ENCODE measurements around the gene CHP1.

The CHP1 gene

GRCh38 chr15:41301587-41301986 is 70.5 kb downstream of the CHP1 start:
- no peaks in the 10 kb centered on the region for H3K4me1 ChIP-seq (ENCODE audit: control insufficient read depth, insufficient read depth, low read depth, low read length)
- no peak overlapping the region for H2AFZ ChIP-seq (ENCODE audit: low read depth, low read length)
- H3K36me3 ChIP-seq (ENCODE audit: control insufficient read depth in 1 of 2, insufficient read depth in 2 of 2, low read depth in 1 of 2, low read length in 2 of 2) = peaks cover 16 to 61% of the 10 kb centered on the region in 2 experiments
- H2BK12ac ChIP-seq (ENCODE audit: low read length in 2 of 2) = no peak overlapping the region
- 100% methylated on average over 1 of the region's 1 CpG for WGBS
- no peak overlapping the region for H3K4me2 ChIP-seq (ENCODE audit: low read length, poor library complexity, severe bottlenecking)
- no peak overlapping the region for H2AK5ac ChIP-seq (ENCODE audit: low read length, severe bottlenecking)
- no peaks in the 10 kb centered on the region for H3K27me3 ChIP-seq (ENCODE audit: control insufficient read depth in 1 of 2, insufficient read depth in 1 of 2, low read length in 2 of 2)
- H2BK120ac ChIP-seq (ENCODE audit: low read depth, low read length) = no peak overlapping the region
- no peak overlapping the region for H3K27ac ChIP-seq (ENCODE audit: low read length, poor library complexity, severe bottlenecking)
- H3K79me1 ChIP-seq (replicated peaks; ENCODE audit: low read length, poor library complexity, severe bottlenecking) = peaks cover 7% of the 10 kb centered on the region
- no peak overlapping the region for H3K23ac ChIP-seq (ENCODE audit: low read length in 2 of 2)
- no peak for DNase-seq
- no peak overlapping the region for H2BK5ac ChIP-seq (ENCODE audit: low read depth, low read length, poor library complexity, severe bottlenecking)
- no peak overlapping the region for H3K9ac ChIP-seq (ENCODE audit: low read length)
- H4K8ac ChIP-seq (ENCODE audit: low read length) = no peak overlapping the region
- H3K18ac ChIP-seq (ENCODE audit: low read depth in 1 of 2, low read length in 2 of 2) = no peak overlapping the region
- H3K4ac ChIP-seq (ENCODE audit: low read depth in 1 of 2, low read length in 2 of 2) = no peak overlapping the region
- no peak overlapping the region for H2BK15ac ChIP-seq (ENCODE audit: low read depth, poor library complexity, severe bottlenecking)
- no peak overlapping the region for H3K4me3 ChIP-seq (ENCODE audit: insufficient read depth in 1 of 2, low read depth in 1 of 2, low read length in 2 of 2)
- no peak overlapping the region for H4K91ac ChIP-seq (ENCODE audit: low read length)
- no peak overlapping the region for H3K14ac ChIP-seq (ENCODE audit: low read length in 2 of 2)
- no peaks in the 10 kb centered on the region for H3K9me3 ChIP-seq (ENCODE audit: control insufficient read depth, low read length)

GRCh38 chr15:41304149-41304770 is 73.2 kb downstream of the CHP1 start:
- Histone ChIP-seq H2BK5ac (ENCODE audit: low read depth, low read length, poor library complexity, severe bottlenecking) (no peak overlapping the region), H2BK12ac (ENCODE audit: low read length in 2 of 2) (no peak overlapping the region), H3K4me1 (ENCODE audit: control insufficient read depth, insufficient read depth, low read depth, low read length) (no peaks in the 10 kb centered on the region), H3K9ac (ENCODE audit: low read length) (no peak overlapping the region), H3K23ac (ENCODE audit: low read length in 2 of 2) (no peak overlapping the region), H2BK15ac (ENCODE audit: low read depth, poor library complexity, severe bottlenecking) (no peak overlapping the region), H4K91ac (ENCODE audit: low read length) (no peak overlapping the region), H2AK5ac (ENCODE audit: low read length, severe bottlenecking) (no peak overlapping the region), H3K4me3 (ENCODE audit: insufficient read depth in 1 of 2, low read depth in 1 of 2, low read length in 2 of 2) (no peak overlapping the region), H3K9me3 (ENCODE audit: control insufficient read depth, low read length) (no peaks in the 10 kb centered on the region), H2AFZ (ENCODE audit: low read depth, low read length) (no peak overlapping the region), H4K8ac (ENCODE audit: low read length) (no peak overlapping the region), H3K14ac (ENCODE audit: low read length in 2 of 2) (no peak overlapping the region), H2BK120ac (ENCODE audit: low read depth, low read length) (no peak overlapping the region), H3K79me1 (replicated peaks; ENCODE audit: low read length, poor library complexity, severe bottlenecking) (peaks cover 3% of the 10 kb centered on the region), H3K4ac (ENCODE audit: low read depth in 1 of 2, low read length in 2 of 2) (no peak overlapping the region), H3K27ac (ENCODE audit: low read length, poor library complexity, severe bottlenecking) (no peak overlapping the region), H3K36me3 (ENCODE audit: control insufficient read depth in 1 of 2, insufficient read depth in 2 of 2, low read depth in 1 of 2, low read length in 2 of 2) (peaks cover 2 to 46% of the 10 kb centered on the region in 2 experiments), H3K4me2 (ENCODE audit: low read length, poor library complexity, severe bottlenecking) (no peak overlapping the region), H3K27me3 (ENCODE audit: control insufficient read depth in 1 of 2, insufficient read depth in 1 of 2, low read length in 2 of 2) (no peaks in the 10 kb centered on the region), H3K18ac (ENCODE audit: low read depth in 1 of 2, low read length in 2 of 2) (no peak overlapping the region)
- no peak for DNase-seq
- WGBS = 96% methylated on average over 3 of the region's 3 CpGs

GRCh38 chr15:41307679-41308078 is 76.6 kb downstream of the CHP1 start:
- H4K91ac ChIP-seq (ENCODE audit: low read length) = no peak overlapping the region
- 89% methylated on average over 5 of the region's 5 CpGs for WGBS
- H3K4me1 ChIP-seq (ENCODE audit: control insufficient read depth, insufficient read depth, low read depth, low read length) = no peaks in the 10 kb centered on the region
- H2BK120ac ChIP-seq (ENCODE audit: low read depth, low read length) = no peak overlapping the region
- H3K27ac ChIP-seq (ENCODE audit: low read length, poor library complexity, severe bottlenecking) = no peak overlapping the region
- H3K4me2 ChIP-seq (ENCODE audit: low read length, poor library complexity, severe bottlenecking) = no peak overlapping the region
- H2BK15ac ChIP-seq (ENCODE audit: low read depth, poor library complexity, severe bottlenecking) = no peak overlapping the region
- no peak overlapping the region for H3K4ac ChIP-seq (ENCODE audit: low read depth in 1 of 2, low read length in 2 of 2)
- no peaks in the 10 kb centered on the region for H3K27me3 ChIP-seq (ENCODE audit: control insufficient read depth in 1 of 2, insufficient read depth in 1 of 2, low read length in 2 of 2)
- no peak overlapping the region for H3K9ac ChIP-seq (ENCODE audit: low read length)
- no peak overlapping the region for H3K4me3 ChIP-seq (ENCODE audit: insufficient read depth in 1 of 2, low read depth in 1 of 2, low read length in 2 of 2)
- H3K36me3 ChIP-seq (ENCODE audit: control insufficient read depth in 1 of 2, insufficient read depth in 2 of 2, low read depth in 1 of 2, low read length in 2 of 2) = peaks cover 2 to 41% of the 10 kb centered on the region in 2 experiments
- no peak overlapping the region for H2AK5ac ChIP-seq (ENCODE audit: low read length, severe bottlenecking)
- H4K8ac ChIP-seq (ENCODE audit: low read length) = no peak overlapping the region
- no peak overlapping the region for H2BK12ac ChIP-seq (ENCODE audit: low read length in 2 of 2)
- no peak overlapping the region for H3K14ac ChIP-seq (ENCODE audit: low read length in 2 of 2)
- DNase-seq = no peak
- no peak overlapping the region for H2AFZ ChIP-seq (ENCODE audit: low read depth, low read length)
- H3K79me1 ChIP-seq (replicated peaks; ENCODE audit: low read length, poor library complexity, severe bottlenecking) = peaks cover 3% of the 10 kb centered on the region
- H3K9me3 ChIP-seq (ENCODE audit: control insufficient read depth, low read length) = no peaks in the 10 kb centered on the region
- H3K18ac ChIP-seq (ENCODE audit: low read depth in 1 of 2, low read length in 2 of 2) = no peak overlapping the region
- H2BK5ac ChIP-seq (ENCODE audit: low read depth, low read length, poor library complexity, severe bottlenecking) = no peak overlapping the region
- H3K23ac ChIP-seq (ENCODE audit: low read length in 2 of 2) = no peak overlapping the region

GRCh38 chr15:41309226-41309905 is 78.3 kb downstream of the CHP1 start:
- no peaks in the 10 kb centered on the region for H3K9me3 ChIP-seq (ENCODE audit: control insufficient read depth, low read length)
- no peak overlapping the region for H3K18ac ChIP-seq (ENCODE audit: low read depth in 1 of 2, low read length in 2 of 2)
- no peak overlapping the region for H4K91ac ChIP-seq (ENCODE audit: low read length)
- no peak overlapping the region for H4K8ac ChIP-seq (ENCODE audit: low read length)
- no peak overlapping the region for H2AFZ ChIP-seq (ENCODE audit: low read depth, low read length)
- H2BK15ac ChIP-seq (ENCODE audit: low read depth, poor library complexity, severe bottlenecking) = no peak overlapping the region
- no peak overlapping the region for H3K9ac ChIP-seq (ENCODE audit: low read length)
- DNase-seq = no peak
- no peak overlapping the region for H2BK120ac ChIP-seq (ENCODE audit: low read depth, low read length)
- H3K4me1 ChIP-seq (ENCODE audit: control insufficient read depth, insufficient read depth, low read depth, low read length) = no peaks in the 10 kb centered on the region
- peaks cover 3% of the 10 kb centered on the region for H3K79me1 ChIP-seq (replicated peaks; ENCODE audit: low read length, poor library complexity, severe bottlenecking)
- H3K36me3 ChIP-seq (ENCODE audit: control insufficient read depth in 1 of 2, insufficient read depth in 2 of 2, low read depth in 1 of 2, low read length in 2 of 2) = peaks cover 2 to 35% of the 10 kb centered on the region in 2 experiments
- no peak overlapping the region for H2BK5ac ChIP-seq (ENCODE audit: low read depth, low read length, poor library complexity, severe bottlenecking)
- WGBS = 100% methylated on average over 1 of the region's 2 CpGs
- no peak overlapping the region for H3K4me3 ChIP-seq (ENCODE audit: insufficient read depth in 1 of 2, low read depth in 1 of 2, low read length in 2 of 2)
- H3K27ac ChIP-seq (ENCODE audit: low read length, poor library complexity, severe bottlenecking) = no peak overlapping the region
- no peak overlapping the region for H3K14ac ChIP-seq (ENCODE audit: low read length in 2 of 2)
- no peaks in the 10 kb centered on the region for H3K27me3 ChIP-seq (ENCODE audit: control insufficient read depth in 1 of 2, insufficient read depth in 1 of 2, low read length in 2 of 2)
- no peak overlapping the region for H2BK12ac ChIP-seq (ENCODE audit: low read length in 2 of 2)
- no peak overlapping the region for H3K23ac ChIP-seq (ENCODE audit: low read length in 2 of 2)
- no peak overlapping the region for H3K4me2 ChIP-seq (ENCODE audit: low read length, poor library complexity, severe bottlenecking)
- no peak overlapping the region for H3K4ac ChIP-seq (ENCODE audit: low read depth in 1 of 2, low read length in 2 of 2)
- no peak overlapping the region for H2AK5ac ChIP-seq (ENCODE audit: low read length, severe bottlenecking)
